HG02852 (cell line): ENCODE data around the gene RPS6KA5.
"Not testable (repeated sequence)": the region's sequence is repeated elsewhere in the genome, so short reads cannot be mapped to it uniquely, and the experiment has no call there.

Experiments
- ATAC-seq: cut with Tn5 transposase; IDR thresholded peaks from one replicate; pipeline ENCODE4 v1.9.1; 2021; ENCODE audit warnings: mild to moderate bottlenecking, moderate library complexity; ENCODE audit not compliant: unreplicated experiment

The RPS6KA5 gene

GRCh38 chr14:90990141-90990540 lies 70.3 kb downstream of the RPS6KA5 start:
- ATAC-seq: no peak

- ATAC-seq: no peak
Observed at GRCh38 chr14:90987140-90987539, 73.3 kb downstream of the RPS6KA5 start.

- ATAC-seq: no peak
Observed at GRCh38 chr14:90986510-90986909, 73.9 kb downstream of the RPS6KA5 start.

GRCh38 chr14:90985601-90986242 lies 74.7 kb downstream of the RPS6KA5 start:
- no peak for ATAC-seq

GRCh38 chr14:90983560-90983959 lies 76.9 kb downstream of the RPS6KA5 start:
- ATAC-seq: no peak

GRCh38 chr14:90981636-90982035 lies 78.8 kb downstream of the RPS6KA5 start:
- ATAC-seq: no peak

- ATAC-seq: not testable (repeated sequence)
Observed at GRCh38 chr14:90980636-90981035, 79.8 kb downstream of the RPS6KA5 start.

- no peak for ATAC-seq
Observed at GRCh38 chr14:90979515-90979914, 80.9 kb downstream of the RPS6KA5 start.

GRCh38 chr14:90976101-90976500 lies 84.3 kb downstream of the RPS6KA5 start:
- no peak for ATAC-seq

- ATAC-seq: no peak
Observed at GRCh38 chr14:90971687-90972086, 88.8 kb downstream of the RPS6KA5 start.

- no peak for ATAC-seq
Observed at GRCh38 chr14:90970167-90970600, 90.3 kb downstream of the RPS6KA5 start.

- no peak for ATAC-seq
Observed at GRCh38 chr14:90969531-90970166, 90.8 kb downstream of the RPS6KA5 start.

GRCh38 chr14:90968025-90968424 lies 92.4 kb downstream of the RPS6KA5 start:
- ATAC-seq: no peak

- no peak for ATAC-seq
Observed at GRCh38 chr14:90966493-90966892, 93.9 kb downstream of the RPS6KA5 start.

- no peak for ATAC-seq
Observed at GRCh38 chr14:90965765-90966164, 94.7 kb downstream of the RPS6KA5 start.

GRCh38 chr14:90963343-90963742 lies 97.1 kb downstream of the RPS6KA5 start:
- ATAC-seq: no peak

GRCh38 chr14:90962505-90963109 lies 97.8 kb downstream of the RPS6KA5 start:
- no peak for ATAC-seq

GRCh38 chr14:90960818-90961217 lies 99.6 kb downstream of the RPS6KA5 start:
- ATAC-seq: no peak

- ATAC-seq: no peak
Observed at GRCh38 chr14:90959344-90959743, 101.1 kb downstream of the RPS6KA5 start.

- ATAC-seq: no peak
Observed at GRCh38 chr14:90956273-90956672, 104.2 kb downstream of the RPS6KA5 start.

- not testable (repeated sequence) for ATAC-seq
Observed at GRCh38 chr14:90953643-90954042, 106.8 kb downstream of the RPS6KA5 start.

- ATAC-seq: no peak
Observed at GRCh38 chr14:90943367-90943766, 117.1 kb downstream of the RPS6KA5 start.
